Lower lobe of right lung (tissue), 2 donors: ENCODE results near the gene KIAA2012. TPM values are rescaled to one million over a fixed set of nuclear protein-coding genes. Genes with fewer than 3 reads are reported as not detected.

ENCODE experiments used
- ATAC-seq, 2 donors: fragments of 200-7000 bp; cut with Tn5 transposase; one replicate each; pipeline ENCODE4 v1.9.1; 2020 to 2022; ENCODE audit warnings: mild to moderate bottlenecking in 2 of 2, moderate library complexity in 2 of 2
- DNase-seq: peaks from one replicate; pipeline ENCODE4 v3.0.0-alpha.2; 2020
- H3K27ac ChIP-seq: fragments of 200-600 bp; one replicate; pipeline ENCODE4 v1.8.0; 2022
- H3K27me3 ChIP-seq: fragments of 200-600 bp; one replicate; pipeline ENCODE4 v1.8.0; 2022; ENCODE audit warnings: low read depth
- H3K36me3 ChIP-seq: fragments of 200-600 bp; one replicate; pipeline ENCODE4 v1.8.0; 2022; ENCODE audit warnings: mild to moderate bottlenecking
- H3K4me1 ChIP-seq: fragments of 200-600 bp; one replicate; pipeline ENCODE4 v1.8.0; 2022
- H3K4me3 ChIP-seq: fragments of 200-600 bp; one replicate; pipeline ENCODE4 v1.8.0; 2022; ENCODE audit warnings: mild to moderate bottlenecking
- H3K9me3 ChIP-seq: fragments of 200-600 bp; one replicate; pipeline ENCODE4 v1.8.0; 2022
- intact Hi-C: fragments of 100-400 bp; cut with DNase I; formaldehyde crosslinking; loops from one replicate; pipeline ENCODE4 v1.11.0; 2022
- total RNA-seq: library from RNA; stranded (reverse); fragmentation: NEBNext Ultra II Directional; extraction: Animal tissue kit (Norgen Biotek cat#: 25700); gene quantifications from one replicate; pipeline ENCODE4 v1.2.1, GENCODE V29; 2021
- TF ChIP-seq, protein P1 (sequence below): fragments of 200-600 bp; IDR thresholded peaks from one replicate; pipeline ENCODE4 v1.8.0; 2022; ENCODE audit warnings: antibody characterized with exemption, mild to moderate bottlenecking
- donor health status: DM: no; HTN: yes; CAD: no; lungs with severe emphysema.

The KIAA2012 gene
- total RNA-seq, 1 donor from 2014 or later, result 2.8 TPM

DNA sequence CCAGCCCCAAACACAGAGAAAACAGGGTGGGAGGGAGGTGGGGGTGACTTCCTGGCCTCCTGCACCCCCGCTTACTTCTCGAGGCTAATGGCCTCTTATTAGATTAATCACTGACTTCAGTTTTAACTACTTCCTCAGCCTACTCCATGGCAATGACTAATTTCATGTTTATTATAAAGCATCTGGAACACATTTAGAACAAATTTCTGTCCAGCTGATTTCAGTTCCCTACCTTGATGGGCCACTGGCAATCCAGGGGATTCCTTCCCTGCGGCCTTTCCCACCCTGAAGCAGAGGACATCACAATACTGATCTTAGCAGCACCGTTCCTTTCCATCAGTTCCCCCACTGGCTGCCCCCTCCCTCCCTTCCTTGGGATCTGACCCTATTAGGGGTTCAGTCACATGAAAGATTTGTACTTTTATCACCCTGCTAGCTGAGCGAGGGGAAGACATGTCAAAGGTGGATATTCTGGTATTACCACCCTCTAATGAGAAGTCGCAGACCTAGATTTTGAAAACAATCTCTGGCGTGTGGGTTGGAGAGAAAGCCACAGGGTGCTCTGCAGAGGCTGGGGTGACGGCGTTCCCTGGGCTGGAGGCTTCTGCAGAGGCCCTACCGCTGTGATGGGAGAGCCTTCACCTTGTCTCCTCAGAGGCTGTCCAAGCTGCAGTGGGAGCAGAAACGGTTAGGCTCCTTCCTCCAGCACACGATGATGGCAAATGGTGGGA, 67.6 kb downstream of the KIAA2012 start:
- H3K27ac ChIP-seq, result no peak overlapping the region
- H3K4me3 ChIP-seq, result no peak overlapping the region
- DNase-seq (no peak), ATAC-seq (no peak)
- TF ChIP-seq, protein P1, sequence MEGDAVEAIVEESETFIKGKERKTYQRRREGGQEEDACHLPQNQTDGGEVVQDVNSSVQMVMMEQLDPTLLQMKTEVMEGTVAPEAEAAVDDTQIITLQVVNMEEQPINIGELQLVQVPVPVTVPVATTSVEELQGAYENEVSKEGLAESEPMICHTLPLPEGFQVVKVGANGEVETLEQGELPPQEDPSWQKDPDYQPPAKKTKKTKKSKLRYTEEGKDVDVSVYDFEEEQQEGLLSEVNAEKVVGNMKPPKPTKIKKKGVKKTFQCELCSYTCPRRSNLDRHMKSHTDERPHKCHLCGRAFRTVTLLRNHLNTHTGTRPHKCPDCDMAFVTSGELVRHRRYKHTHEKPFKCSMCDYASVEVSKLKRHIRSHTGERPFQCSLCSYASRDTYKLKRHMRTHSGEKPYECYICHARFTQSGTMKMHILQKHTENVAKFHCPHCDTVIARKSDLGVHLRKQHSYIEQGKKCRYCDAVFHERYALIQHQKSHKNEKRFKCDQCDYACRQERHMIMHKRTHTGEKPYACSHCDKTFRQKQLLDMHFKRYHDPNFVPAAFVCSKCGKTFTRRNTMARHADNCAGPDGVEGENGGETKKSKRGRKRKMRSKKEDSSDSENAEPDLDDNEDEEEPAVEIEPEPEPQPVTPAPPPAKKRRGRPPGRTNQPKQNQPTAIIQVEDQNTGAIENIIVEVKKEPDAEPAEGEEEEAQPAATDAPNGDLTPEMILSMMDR, result no peak
- no peaks in the 10 kb centered on the region for H3K4me1 ChIP-seq
- intact Hi-C loops, result no loop called here
- H3K9me3 ChIP-seq, result no peaks in the 10 kb centered on the region
- no peaks in the 10 kb centered on the region for H3K27me3 ChIP-seq
- H3K36me3 ChIP-seq, result no peaks in the 10 kb centered on the region

DNA sequence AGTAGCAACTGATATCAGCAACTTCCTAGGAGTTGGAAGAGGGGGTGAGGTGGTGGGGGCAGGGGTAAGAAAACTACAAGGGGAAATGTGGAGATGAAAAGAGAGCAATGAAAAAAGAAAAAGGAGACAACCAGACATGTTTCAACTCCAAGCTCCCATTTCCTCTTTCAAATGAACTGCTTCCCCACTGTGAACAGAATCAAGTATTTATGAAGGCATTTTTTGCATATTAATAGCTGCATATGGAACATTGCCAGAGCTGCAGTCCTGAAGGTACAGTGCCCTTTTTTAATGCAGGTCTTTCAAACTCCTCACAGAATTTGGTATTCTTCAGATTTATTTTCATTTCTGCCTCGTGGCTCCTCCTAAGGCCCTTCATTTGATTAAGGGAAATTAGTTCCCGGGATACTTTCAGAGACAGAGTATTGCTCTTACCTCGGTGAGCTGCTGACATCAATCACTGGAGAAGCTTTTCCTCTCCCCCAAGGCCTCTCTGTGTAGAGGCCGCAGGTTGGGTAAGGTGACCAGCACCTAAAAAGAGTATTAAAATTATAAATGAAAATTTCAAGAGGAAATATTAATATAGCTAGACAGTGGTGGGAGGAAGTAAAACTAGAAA, 68.4 kb downstream of the KIAA2012 start:
- H3K9me3 ChIP-seq, result no peaks in the 10 kb centered on the region
- DNase-seq (no peak), ATAC-seq (no peak)
- no peak overlapping the region for H3K4me3 ChIP-seq
- TF ChIP-seq, protein P1, result no peak
- intact Hi-C loops, result no loop called here
- H3K27me3 ChIP-seq, result no peaks in the 10 kb centered on the region
- H3K4me1 ChIP-seq, result no peaks in the 10 kb centered on the region
- no peaks in the 10 kb centered on the region for H3K36me3 ChIP-seq
- no peak overlapping the region for H3K27ac ChIP-seq

DNA sequence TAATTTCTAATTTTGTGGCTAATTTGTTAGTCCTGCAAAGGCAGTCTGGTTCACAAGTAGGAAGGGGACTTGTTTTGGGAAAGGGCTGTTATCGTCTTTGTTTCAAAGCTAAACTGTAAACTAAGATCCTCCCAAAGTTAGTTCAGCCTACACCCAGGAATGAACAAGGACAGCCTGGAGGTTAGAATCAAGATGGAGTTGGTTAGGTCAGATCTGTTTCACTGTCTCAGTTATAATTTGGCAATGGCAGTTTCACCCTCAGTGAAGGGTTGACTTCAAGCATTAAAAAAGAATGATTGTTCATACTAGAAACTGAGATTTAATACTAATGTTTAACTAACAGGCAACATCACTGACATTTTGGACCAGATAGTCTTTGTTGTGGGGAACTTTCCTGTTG, 69.5 kb downstream of the KIAA2012 start:
- H3K27me3 ChIP-seq, result no peaks in the 10 kb centered on the region
- no peak overlapping the region for H3K4me3 ChIP-seq
- DNase-seq (no peak), ATAC-seq (no peak)
- H3K9me3 ChIP-seq, result no peaks in the 10 kb centered on the region
- no peak overlapping the region for H3K27ac ChIP-seq
- intact Hi-C loops, result no loop called here
- no peaks in the 10 kb centered on the region for H3K36me3 ChIP-seq
- no peaks in the 10 kb centered on the region for H3K4me1 ChIP-seq
- TF ChIP-seq, protein P1, result no peak

DNA sequence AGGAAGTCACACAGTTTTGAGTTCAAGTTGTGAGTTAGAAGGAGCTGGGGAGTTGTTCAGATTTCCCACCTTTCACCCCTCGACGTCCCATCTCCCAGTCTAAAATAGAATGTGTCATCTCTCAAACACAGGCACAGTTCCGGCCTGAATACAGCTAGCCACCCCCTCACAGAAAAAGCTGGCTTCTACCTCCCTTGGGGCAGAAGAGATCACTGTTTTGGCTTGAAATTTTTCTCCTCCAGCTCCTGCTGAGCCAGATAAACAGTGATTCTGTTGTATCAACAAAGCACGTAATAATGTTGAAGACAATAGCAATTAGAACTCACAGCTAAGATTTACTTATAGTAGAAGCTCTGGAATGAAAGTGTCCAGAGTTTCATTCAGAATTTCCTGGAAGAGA, 74.7 kb downstream of the KIAA2012 start:
- Histone ChIP-seq H3K36me3 (no peaks in the 10 kb centered on the region), H3K4me3 (no peak overlapping the region), H3K27ac (no peak overlapping the region), H3K4me1 (peaks cover 10% of the 10 kb centered on the region), H3K27me3 (no peaks in the 10 kb centered on the region), H3K9me3 (no peaks in the 10 kb centered on the region)
- intact Hi-C loops, result no loop called here
- no peak for DNase-seq
- no peak for ATAC-seq
- TF ChIP-seq, protein P1, result no peak

DNA sequence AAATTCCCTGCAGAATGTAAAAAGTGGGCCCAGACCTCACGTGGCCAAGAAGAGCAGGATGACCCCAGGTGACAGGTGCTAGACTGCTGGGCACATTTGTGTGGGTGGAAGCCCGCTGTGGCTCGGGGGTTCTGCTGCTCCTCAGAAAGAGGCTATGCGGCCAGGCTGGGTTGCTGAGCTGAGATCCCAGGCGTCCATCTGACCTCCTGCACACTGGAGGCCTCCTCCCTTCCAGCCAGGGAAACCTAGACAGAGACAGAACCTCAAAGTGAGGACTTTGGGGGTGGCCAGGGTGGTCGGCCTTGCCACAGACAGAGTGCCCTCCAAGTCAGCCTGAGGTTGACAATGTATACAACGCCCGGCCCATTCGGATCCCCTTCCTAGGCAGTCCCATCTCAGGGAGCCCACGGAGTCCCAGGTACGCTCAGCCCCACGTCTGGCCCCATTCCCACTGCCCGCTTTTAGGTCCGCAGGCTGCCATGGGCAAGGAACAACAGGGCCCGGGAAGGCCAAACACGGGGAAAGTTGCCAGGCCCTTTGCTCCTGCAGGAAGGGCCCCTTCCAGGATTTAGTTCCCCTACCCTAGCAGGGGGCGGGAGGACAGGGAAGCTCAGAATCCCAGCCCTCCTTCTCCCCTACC, 75.6 kb downstream of the KIAA2012 start:
- H3K27me3 ChIP-seq, result no peaks in the 10 kb centered on the region
- no peaks in the 10 kb centered on the region for H3K36me3 ChIP-seq
- ATAC-seq (peak in 1 of 2 donors; percentile 32), DNase-seq (no peak)
- intact Hi-C loops, result no loop called here
- peak overlapping the region; percentile 6 for H3K27ac ChIP-seq
- H3K9me3 ChIP-seq, result no peaks in the 10 kb centered on the region
- H3K4me3 ChIP-seq, result no peak overlapping the region
- peaks cover 10% of the 10 kb centered on the region for H3K4me1 ChIP-seq
- TF ChIP-seq, protein P1, result no peak
